Body of pancreas (tissue), 4 donors: Measurements from ENCODE around the gene CEP112. TPM values are rescaled to one million over a fixed set of nuclear protein-coding genes. Genes with fewer than 3 reads are reported as not detected.

Experiments
- ATAC-seq: fragments of 150-250 bp; one replicate; pipeline ENCODE4 v1.9.1; 2016
- DNase-seq, 4 donors: peaks; one replicate each; pipeline ENCODE4 v3.0.0-alpha.2; 2019
- H3K27ac ChIP-seq, 4 donors: fragments of 200-600 bp; sonication (generic); 1 replicate in 3 of 4; 2 replicates in 1 of 4; pipeline versions ENCODE4 v1.5.1 to v1.6.1; 2016 to 2019; ENCODE audit warnings: mild to moderate bottlenecking in 1 of 4, mixed read lengths in 1 of 4, moderate library complexity in 1 of 4
- H3K27me3 ChIP-seq, 2 donors: fragments of 200-600 bp; sonication (generic); one replicate each; pipeline ENCODE4 v1.6.0; 2016; ENCODE audit warnings: mild to moderate bottlenecking in 1 of 2
- H3K36me3 ChIP-seq, 2 donors: fragments of 200-600 bp; sonication (generic); replicated peaks in 1 of 2; 2 replicates each; pipeline ENCODE4 v1.5.1; 2016; ENCODE audit warnings: low read depth in 2 of 2; ENCODE audit not compliant: insufficient read depth in 1 of 2
- H3K4me1 ChIP-seq: fragments of 200-600 bp; sonication (generic); one replicate; pipeline ENCODE4 v1.6.0; 2016
- H3K4me3 ChIP-seq, 2 donors: fragments of 200-600 bp; sonication (generic); 1 replicate in 1 of 2; 2 replicates in 1 of 2; pipeline ENCODE4 v1.5.1; 2016 to 2019
- H3K9me3 ChIP-seq, 3 donors: fragments of 200-600 bp; sonication (generic); 1 replicate in 2 of 3; 2 replicates in 1 of 3; pipeline ENCODE4 v1.5.1; 2016
- CTCF ChIP-seq, 7 experiments: fragments of 450-650 bp in 4 of 7; fragments of 200-600 bp in 3 of 7; sonication (generic) in 3 of 7; IDR thresholded peaks; one replicate each; pipeline ENCODE4 v1.5.1; 2016 to 2019; ENCODE audit warnings: antibody characterized with exemption in 7 of 7
- POLR2A ChIP-seq, 3 donors: fragments of 450-650 bp; IDR thresholded peaks; one replicate each; pipeline ENCODE4 v1.6.1; 2016; ENCODE audit warnings: antibody characterized with exemption in 3 of 3, mild to moderate bottlenecking in 2 of 3
- WGBS, 2 donors: methylation state at CpG; one replicate each; pipeline ENCODE4 v1.1.5; 2017; 5-methylcytosine and 5-hydroxymethylcytosine counted together
- intact Hi-C: fragments of 100-400 bp; cut with DNase I; formaldehyde crosslinking; loops from one replicate; pipeline ENCODE4 v1.15.1; 2023
- total RNA-seq, 2 donors: library from RNA; depleted of rRNA; stranded (reverse); fragments of >200 nt; gene quantifications; one replicate each; pipeline ENCODE4 v1.1.0, GENCODE V29; 2016

Gene CEP112
- total RNA-seq, 2 donors from 2014 or later: 5.2 to 10.2 TPM

GRCh38 chr17:65900216-65900615 is 291.7 kb downstream of the CEP112 start:
- DNase-seq (no peak), ATAC-seq (no peak)
- intact Hi-C loops: no loop called here
- Histone ChIP-seq H3K4me3 (no peak overlapping the region), H3K9me3 (no peaks in the 10 kb centered on the region), H3K27me3 (no peaks in the 10 kb centered on the region), H3K27ac (no peak overlapping the region), H3K4me1 (peaks cover 20% of the 10 kb centered on the region), H3K36me3 (no peaks in the 10 kb centered on the region)
- WGBS, 2 donors: 91 to 95% methylated on average over 6 of the region's 6 CpGs
- TF ChIP-seq POLR2A (IDR thresholded peaks at IDR 0.05) (no peak), CTCF (IDR thresholded peaks at IDR 0.05) (no peak)

- Histone ChIP-seq H3K27ac (no peak overlapping the region), H3K9me3 (no peaks in the 10 kb centered on the region), H3K27me3 (no peaks in the 10 kb centered on the region), H3K4me1 (peaks cover 20% of the 10 kb centered on the region), H3K36me3 (no peaks in the 10 kb centered on the region), H3K4me3 (no peak overlapping the region)
- TF ChIP-seq CTCF (IDR thresholded peaks at IDR 0.05): no peak
- TF ChIP-seq POLR2A (IDR thresholded peaks at IDR 0.05): no peak
- 98 to 99% methylated on average over 3 of the region's 3 CpGs for WGBS, 2 donors
- intact Hi-C loops: no loop called here
- no peak for DNase-seq
- ATAC-seq: no peak
Measured at GRCh38 chr17:65898651-65899050, 293.3 kb downstream of the CEP112 start.

GRCh38 chr17:65896889-65897288 is 295.0 kb downstream of the CEP112 start:
- Histone ChIP-seq H3K36me3 (no peaks in the 10 kb centered on the region), H3K4me3 (no peak overlapping the region), H3K9me3 (no peaks in the 10 kb centered on the region), H3K27me3 (no peaks in the 10 kb centered on the region), H3K4me1 (peaks cover 5% of the 10 kb centered on the region), H3K27ac (no peak overlapping the region)
- ATAC-seq (no peak), DNase-seq (peak in 1 of 4 donors; percentile 14)
- TF ChIP-seq POLR2A (IDR thresholded peaks at IDR 0.05) (no peak), CTCF (IDR thresholded peaks at IDR 0.05) (no peak)
- intact Hi-C loops: no loop called here

GRCh38 chr17:65895969-65896368 is 296.0 kb downstream of the CEP112 start:
- H3K4me1 ChIP-seq: no peaks in the 10 kb centered on the region
- TF ChIP-seq CTCF (IDR thresholded peaks at IDR 0.05): no peak
- no peak for TF ChIP-seq POLR2A (IDR thresholded peaks at IDR 0.05)
- ATAC-seq (no peak), DNase-seq (no peak)
- no peaks in the 10 kb centered on the region for H3K27me3 ChIP-seq
- no peaks in the 10 kb centered on the region for H3K36me3 ChIP-seq
- no peaks in the 10 kb centered on the region for H3K9me3 ChIP-seq
- H3K4me3 ChIP-seq: no peak overlapping the region
- intact Hi-C loops: no loop called here
- H3K27ac ChIP-seq: no peak overlapping the region

GRCh38 chr17:65893692-65894279 is 298.1 kb downstream of the CEP112 start:
- Histone ChIP-seq H3K4me1 (no peaks in the 10 kb centered on the region), H3K27ac (no peak overlapping the region), H3K9me3 (no peaks in the 10 kb centered on the region), H3K27me3 (no peaks in the 10 kb centered on the region), H3K36me3 (no peaks in the 10 kb centered on the region), H3K4me3 (no peak overlapping the region)
- ATAC-seq (no peak), DNase-seq (no peak)
- WGBS, 2 donors: 79 to 91% methylated on average over 3 of the region's 3 CpGs
- intact Hi-C loops: no loop called here
- TF ChIP-seq POLR2A (IDR thresholded peaks at IDR 0.05) (no peak), CTCF (IDR thresholded peaks at IDR 0.05) (no peak)
